Measurements from ENCODE around the gene SH2D1A.

SH2D1A gene

DNA sequence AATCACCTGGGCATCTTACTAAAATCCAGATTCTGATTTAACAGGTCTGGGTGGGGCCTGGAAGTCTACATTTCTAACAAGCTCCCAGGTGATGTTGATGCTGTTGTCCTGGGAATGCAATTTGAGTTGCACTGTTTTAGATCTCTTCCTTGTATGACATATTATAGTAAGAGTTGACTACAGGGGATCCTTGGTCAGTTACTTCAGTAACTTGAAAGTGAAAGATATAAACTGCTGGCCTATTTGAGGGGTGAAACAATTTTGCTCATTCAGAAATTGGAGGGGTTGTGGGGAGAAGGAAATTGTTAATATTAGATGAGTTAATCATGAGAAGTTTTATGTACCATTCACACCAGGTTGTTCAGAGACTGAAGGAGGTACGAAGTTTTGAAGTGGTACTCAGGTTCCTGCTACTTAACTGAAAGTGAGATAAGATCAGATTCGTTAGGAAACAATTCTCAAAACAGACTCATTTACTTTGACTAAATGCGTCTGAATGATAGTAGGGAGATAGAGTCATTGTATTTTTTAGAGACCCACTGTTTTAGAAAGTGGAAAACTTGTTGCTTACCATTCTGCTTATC, 12.5 kb downstream of the SH2D1A start:
- Histone ChIP-seq H4K8ac (ENCODE audit: low read depth, low read length) (no peak overlapping the region), H3K4me2 (ENCODE audit: low read length) (no peak overlapping the region), H3K79me1 (ENCODE audit: low read length) (no peaks in the 10 kb centered on the region), H2BK5ac (ENCODE audit: low read length) (no peak overlapping the region), H3K9ac (ENCODE audit: low read length) (no peak overlapping the region), H3K79me2 (ENCODE audit: control insufficient read depth, insufficient read depth, low read length) (no peaks in the 10 kb centered on the region), H3K27me3 (ENCODE audit: insufficient read depth, low read length, poor library complexity) (no peaks in the 10 kb centered on the region), H3K36me3 (ENCODE audit: control insufficient read depth, insufficient read depth, low read length) (no peaks in the 10 kb centered on the region), H3K56ac (ENCODE audit: low read length) (no peak overlapping the region), H4K5ac (ENCODE audit: low read length) (no peak overlapping the region), H3K18ac (ENCODE audit: low read length) (no peak overlapping the region), H2AK5ac (ENCODE audit: low read length) (no peak overlapping the region), H3K4ac (ENCODE audit: low read depth, low read length) (no peak overlapping the region), H2BK120ac (ENCODE audit: low read depth, low read length) (no peak overlapping the region), H3K27ac (ENCODE audit: low read depth, low read length) (no peak overlapping the region), H2BK15ac (replicated peaks; ENCODE audit: low read depth) (no peak overlapping the region), H3K23ac (ENCODE audit: low read length) (no peak overlapping the region), H3K4me3 (ENCODE audit: low read length) (no peak overlapping the region), H3K4me1 (ENCODE audit: control insufficient read depth, low read depth, low read length) (no peaks in the 10 kb centered on the region)
- peak; percentile 5 for DNase-seq
- no CpG with 5 or more reads among the region's 3 CpGs for WGBS (ENCODE audit: extremely low coverage, insufficient coverage, low lambda C conversion rate)

- Histone ChIP-seq H4K5ac (ENCODE audit: low read length) (no peak overlapping the region), H3K79me2 (ENCODE audit: control insufficient read depth, insufficient read depth, low read length) (no peaks in the 10 kb centered on the region), H3K4me2 (ENCODE audit: low read length) (no peak overlapping the region), H3K18ac (ENCODE audit: low read length) (no peak overlapping the region), H3K56ac (ENCODE audit: low read length) (no peak overlapping the region), H2BK120ac (ENCODE audit: low read depth, low read length) (no peak overlapping the region), H3K4me1 (ENCODE audit: control insufficient read depth, low read depth, low read length) (no peaks in the 10 kb centered on the region), H3K23ac (ENCODE audit: low read length) (no peak overlapping the region), H3K79me1 (ENCODE audit: low read length) (no peaks in the 10 kb centered on the region), H2BK5ac (ENCODE audit: low read length) (no peak overlapping the region), H2AK5ac (ENCODE audit: low read length) (no peak overlapping the region), H3K36me3 (ENCODE audit: control insufficient read depth, insufficient read depth, low read length) (no peaks in the 10 kb centered on the region), H3K4ac (ENCODE audit: low read depth, low read length) (no peak overlapping the region), H3K9ac (ENCODE audit: low read length) (no peak overlapping the region), H3K27ac (ENCODE audit: low read depth, low read length) (no peak overlapping the region), H2BK15ac (replicated peaks; ENCODE audit: low read depth) (no peak overlapping the region), H3K27me3 (ENCODE audit: insufficient read depth, low read length, poor library complexity) (no peaks in the 10 kb centered on the region), H4K8ac (ENCODE audit: low read depth, low read length) (no peak overlapping the region), H3K4me3 (ENCODE audit: low read length) (no peak overlapping the region)
- no CpG with 5 or more reads among the region's 2 CpGs for WGBS (ENCODE audit: extremely low coverage, insufficient coverage, low lambda C conversion rate)
- no peak for DNase-seq
Observed at GRCh38 chrX:124362072-124362471, 15.7 kb downstream of the SH2D1A start.

DNA sequence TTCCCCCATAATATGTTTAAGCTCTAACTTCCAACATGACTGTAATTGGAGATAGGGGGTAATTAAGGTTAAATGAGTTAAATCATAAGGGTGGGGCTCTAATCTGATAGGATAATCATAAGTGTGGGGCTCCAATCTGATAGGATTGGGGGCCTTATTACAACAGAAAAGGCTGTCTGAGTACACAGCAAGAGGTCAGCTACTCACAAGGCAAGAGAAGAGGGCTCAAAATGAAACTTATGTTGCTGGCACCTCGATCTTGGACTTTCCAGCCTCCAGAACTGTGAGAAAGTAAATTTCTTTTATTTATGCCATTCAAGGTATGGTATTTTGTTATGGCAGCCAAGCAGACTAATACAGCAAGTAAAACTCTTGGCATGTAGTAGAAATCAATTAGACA, 16.4 kb downstream of the SH2D1A start:
- Histone ChIP-seq H3K4ac (ENCODE audit: low read depth, low read length) (no peak overlapping the region), H4K8ac (ENCODE audit: low read depth, low read length) (no peak overlapping the region), H2BK15ac (replicated peaks; ENCODE audit: low read depth) (no peak overlapping the region), H3K9ac (ENCODE audit: low read length) (no peak overlapping the region), H3K4me1 (ENCODE audit: control insufficient read depth, low read depth, low read length) (no peaks in the 10 kb centered on the region), H2BK120ac (ENCODE audit: low read depth, low read length) (no peak overlapping the region), H3K23ac (ENCODE audit: low read length) (no peak overlapping the region), H2AK5ac (ENCODE audit: low read length) (no peak overlapping the region), H3K4me3 (ENCODE audit: low read length) (no peak overlapping the region), H3K79me2 (ENCODE audit: control insufficient read depth, insufficient read depth, low read length) (no peaks in the 10 kb centered on the region), H3K56ac (ENCODE audit: low read length) (no peak overlapping the region), H3K18ac (ENCODE audit: low read length) (no peak overlapping the region), H3K36me3 (ENCODE audit: control insufficient read depth, insufficient read depth, low read length) (no peaks in the 10 kb centered on the region), H3K79me1 (ENCODE audit: low read length) (no peaks in the 10 kb centered on the region), H3K4me2 (ENCODE audit: low read length) (no peak overlapping the region), H4K5ac (ENCODE audit: low read length) (no peak overlapping the region), H2BK5ac (ENCODE audit: low read length) (no peak overlapping the region), H3K27ac (ENCODE audit: low read depth, low read length) (no peak overlapping the region), H3K27me3 (ENCODE audit: insufficient read depth, low read length, poor library complexity) (no peaks in the 10 kb centered on the region)
- WGBS (ENCODE audit: extremely low coverage, insufficient coverage, low lambda C conversion rate) = no CpG with 5 or more reads among the region's 1 CpG
- no peak for DNase-seq

DNA sequence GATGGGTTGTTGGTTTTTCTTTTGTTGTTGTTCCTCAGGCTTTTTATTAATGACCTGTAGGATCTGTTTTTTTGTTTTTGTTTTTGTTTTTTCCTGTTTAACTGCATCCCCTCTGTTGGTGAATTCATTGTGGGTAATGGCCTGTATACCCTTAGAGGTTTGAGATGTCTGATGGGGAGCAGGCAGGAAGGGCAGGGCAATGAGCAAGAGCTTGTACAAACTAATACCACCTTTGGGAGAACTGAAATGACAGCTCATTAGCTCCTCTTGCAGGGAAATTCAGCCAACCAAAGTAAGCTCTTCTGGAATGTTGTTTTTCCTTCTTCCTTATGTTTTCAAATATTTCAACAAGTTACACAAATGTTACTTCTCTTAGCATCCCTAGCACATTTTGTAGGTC, 23.4 kb downstream of the SH2D1A start:
- Histone ChIP-seq H4K5ac (ENCODE audit: low read length) (no peak overlapping the region), H2BK5ac (ENCODE audit: low read length) (no peak overlapping the region), H3K4me2 (ENCODE audit: low read length) (no peak overlapping the region), H3K9ac (ENCODE audit: low read length) (no peak overlapping the region), H3K36me3 (ENCODE audit: control insufficient read depth, insufficient read depth, low read length) (no peaks in the 10 kb centered on the region), H3K56ac (ENCODE audit: low read length) (no peak overlapping the region), H3K23ac (ENCODE audit: low read length) (no peak overlapping the region), H3K4me3 (ENCODE audit: low read length) (no peak overlapping the region), H3K4ac (ENCODE audit: low read depth, low read length) (no peak overlapping the region), H3K79me1 (ENCODE audit: low read length) (no peaks in the 10 kb centered on the region), H3K4me1 (ENCODE audit: control insufficient read depth, low read depth, low read length) (no peaks in the 10 kb centered on the region), H3K27ac (ENCODE audit: low read depth, low read length) (no peak overlapping the region), H3K18ac (ENCODE audit: low read length) (no peak overlapping the region), H2BK15ac (replicated peaks; ENCODE audit: low read depth) (no peak overlapping the region), H3K79me2 (ENCODE audit: control insufficient read depth, insufficient read depth, low read length) (no peaks in the 10 kb centered on the region), H4K8ac (ENCODE audit: low read depth, low read length) (no peak overlapping the region), H3K27me3 (ENCODE audit: insufficient read depth, low read length, poor library complexity) (no peaks in the 10 kb centered on the region), H2AK5ac (ENCODE audit: low read length) (no peak overlapping the region), H2BK120ac (ENCODE audit: low read depth, low read length) (no peak overlapping the region)
- no peak for DNase-seq

DNA sequence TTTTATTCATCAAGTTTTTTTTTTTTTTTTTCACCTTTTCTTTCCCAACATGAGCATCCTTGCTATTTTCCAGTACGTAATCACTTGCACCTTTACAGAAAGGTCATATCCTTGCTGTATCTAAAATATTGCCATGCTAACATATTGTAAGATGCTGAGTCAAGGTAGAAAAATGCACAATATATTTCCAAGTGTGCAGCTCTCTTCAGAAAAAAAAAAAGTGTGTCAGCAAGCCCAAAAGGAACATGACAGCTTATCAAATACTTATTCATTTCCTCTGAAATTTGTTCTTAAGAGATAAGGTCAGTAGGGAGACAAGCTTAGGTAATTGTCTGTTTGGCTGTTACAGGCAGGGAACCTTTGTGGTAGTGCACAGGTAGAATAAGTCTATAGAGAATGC, 27.0 kb downstream of the SH2D1A start:
- Histone ChIP-seq H2AK5ac (ENCODE audit: low read length) (no peak overlapping the region), H3K23ac (ENCODE audit: low read length) (no peak overlapping the region), H3K79me2 (ENCODE audit: control insufficient read depth, insufficient read depth, low read length) (no peaks in the 10 kb centered on the region), H3K56ac (ENCODE audit: low read length) (no peak overlapping the region), H3K9ac (ENCODE audit: low read length) (no peak overlapping the region), H3K4me1 (ENCODE audit: control insufficient read depth, low read depth, low read length) (no peaks in the 10 kb centered on the region), H3K36me3 (ENCODE audit: control insufficient read depth, insufficient read depth, low read length) (no peaks in the 10 kb centered on the region), H2BK5ac (ENCODE audit: low read length) (no peak overlapping the region), H2BK15ac (replicated peaks; ENCODE audit: low read depth) (no peak overlapping the region), H4K8ac (ENCODE audit: low read depth, low read length) (no peak overlapping the region), H3K4ac (ENCODE audit: low read depth, low read length) (no peak overlapping the region), H3K27ac (ENCODE audit: low read depth, low read length) (no peak overlapping the region), H3K4me3 (ENCODE audit: low read length) (no peak overlapping the region), H4K5ac (ENCODE audit: low read length) (no peak overlapping the region), H3K27me3 (ENCODE audit: insufficient read depth, low read length, poor library complexity) (no peaks in the 10 kb centered on the region), H2BK120ac (ENCODE audit: low read depth, low read length) (no peak overlapping the region), H3K79me1 (ENCODE audit: low read length) (no peaks in the 10 kb centered on the region), H3K18ac (ENCODE audit: low read length) (no peak overlapping the region), H3K4me2 (ENCODE audit: low read length) (no peak overlapping the region)
- WGBS (ENCODE audit: extremely low coverage, insufficient coverage, low lambda C conversion rate) = no CpG with 5 or more reads among the region's 1 CpG
- no peak for DNase-seq

DNA sequence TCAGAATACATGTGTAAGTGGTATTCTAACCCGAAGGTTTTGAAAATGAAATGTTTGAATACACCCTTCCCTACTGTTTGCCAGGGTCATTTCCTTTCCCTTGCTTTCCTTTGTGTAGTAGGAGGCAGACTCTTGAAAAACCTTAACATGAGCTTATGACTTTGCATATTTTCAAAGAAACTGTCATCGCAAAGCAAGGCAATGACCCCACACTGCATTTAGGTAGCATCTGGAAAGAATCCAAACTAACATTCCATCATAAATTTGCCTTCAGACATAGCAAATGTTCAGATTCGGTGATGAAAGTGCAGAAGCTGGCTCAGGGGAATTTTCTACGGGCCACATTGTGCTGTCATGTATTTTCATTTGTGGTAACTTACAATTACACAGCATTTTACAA, 32.3 kb downstream of the SH2D1A start:
- Histone ChIP-seq H3K23ac (ENCODE audit: low read length) (no peak overlapping the region), H3K79me2 (ENCODE audit: control insufficient read depth, insufficient read depth, low read length) (no peaks in the 10 kb centered on the region), H2BK15ac (replicated peaks; ENCODE audit: low read depth) (no peak overlapping the region), H4K5ac (ENCODE audit: low read length) (no peak overlapping the region), H2AK5ac (ENCODE audit: low read length) (no peak overlapping the region), H2BK5ac (ENCODE audit: low read length) (no peak overlapping the region), H3K4me1 (ENCODE audit: control insufficient read depth, low read depth, low read length) (no peaks in the 10 kb centered on the region), H3K18ac (ENCODE audit: low read length) (no peak overlapping the region), H3K4me3 (ENCODE audit: low read length) (no peak overlapping the region), H3K56ac (ENCODE audit: low read length) (no peak overlapping the region), H3K4ac (ENCODE audit: low read depth, low read length) (no peak overlapping the region), H3K9ac (ENCODE audit: low read length) (no peak overlapping the region), H3K79me1 (ENCODE audit: low read length) (no peaks in the 10 kb centered on the region), H3K36me3 (ENCODE audit: control insufficient read depth, insufficient read depth, low read length) (no peaks in the 10 kb centered on the region), H3K27me3 (ENCODE audit: insufficient read depth, low read length, poor library complexity) (no peaks in the 10 kb centered on the region), H3K27ac (ENCODE audit: low read depth, low read length) (no peak overlapping the region), H4K8ac (ENCODE audit: low read depth, low read length) (no peak overlapping the region), H3K4me2 (ENCODE audit: low read length) (no peak overlapping the region), H2BK120ac (ENCODE audit: low read depth, low read length) (no peak overlapping the region)
- DNase-seq = no peak
- WGBS (ENCODE audit: extremely low coverage, insufficient coverage, low lambda C conversion rate) = no CpG with 5 or more reads among the region's 4 CpGs
